Calu3 (cell line): ENCODE measurements around the gene CEP68. TPM values are rescaled to one million over a fixed set of nuclear protein-coding genes. Genes with fewer than 3 reads are reported as not detected.

Experiments used
- BruUV-seq: library from RNA; stranded (reverse); fragments of 400-500 nt; replicated peaks from 2 replicates; lab custom pipeline; 2021; lab: Mats Ljungman, UMichigan
- CTCF ChIA-PET: fragments of 300-600 bp; sonication (Branson Sonifier 250); formaldehyde crosslinking; loops from one replicate; lab custom pipeline; 2022; ENCODE audit warnings: antibody characterized with exemption; lab: Charles Lee
- DNase-seq: peaks from one replicate; pipeline ENCODE4 v3.0.0; 2022
- H3K27ac Mint-ChIP-seq: one replicate; pipeline ENCODE4 v1.8.0; 2022; ENCODE audit warnings: mixed read lengths; ENCODE audit not compliant: unreplicated experiment
- H3K27me3 Mint-ChIP-seq: one replicate; pipeline ENCODE4 v1.8.0; 2022; ENCODE audit warnings: mixed read lengths; ENCODE audit not compliant: unreplicated experiment
- H3K36me3 Mint-ChIP-seq: one replicate; pipeline ENCODE4 v1.8.0; 2022; ENCODE audit warnings: mild to moderate bottlenecking, moderate library complexity, mixed read lengths; ENCODE audit not compliant: insufficient read depth, unreplicated experiment
- H3K4me1 Mint-ChIP-seq: one replicate; pipeline ENCODE4 v1.8.0; 2022; ENCODE audit warnings: mild to moderate bottlenecking, low read depth, mixed read lengths; ENCODE audit not compliant: unreplicated experiment
- H3K4me3 Mint-ChIP-seq: one replicate; pipeline ENCODE4 v1.8.0; 2022; ENCODE audit warnings: mild to moderate bottlenecking, low read depth, moderate library complexity, mixed read lengths; ENCODE audit not compliant: unreplicated experiment
- H3K9me3 Mint-ChIP-seq: one replicate; pipeline ENCODE4 v1.8.0; 2022; ENCODE audit warnings: low read depth, mixed read lengths; ENCODE audit not compliant: unreplicated experiment
- CTCF ChIP-seq: fragments of 200-600 bp; IDR thresholded peaks from one replicate; pipeline ENCODE4 v1.8.0; 2022; ENCODE audit warnings: antibody characterized with exemption; ENCODE audit not compliant: unreplicated experiment
- intact Hi-C: fragments of 100-400 bp; cut with micrococcal nuclease; formaldehyde crosslinking; loops from one replicate; pipeline ENCODE4 v1.10.0; 2022; ENCODE audit not compliant: unreplicated experiment
- total RNA-seq: library from RNA; stranded (reverse); gene quantifications from 2 replicates; pipeline ENCODE4 v1.2.3, GENCODE V29; 2022

Gene CEP68
- total RNA-seq, 1 experiment from 2014 or later, result 9.6 TPM

- BruUV-seq, result no TSS peak
- Mint-ChIP-seq H3K4me3 (no peak overlapping the region), H3K27me3 (no peaks in the 10 kb centered on the region), H3K27ac (no peak overlapping the region), H3K4me1 (no peaks in the 10 kb centered on the region), H3K36me3 (no peaks in the 10 kb centered on the region), H3K9me3 (no peaks in the 10 kb centered on the region)
- intact Hi-C loops, result no loop called here
- TF ChIP-seq CTCF, result no peak
- DNase-seq, result no peak
- CTCF ChIA-PET, result no interaction called here
These were observed 39.4 kb upstream of the CEP68 start for GRCh38 chr2:65016789-65017188.

DNA sequence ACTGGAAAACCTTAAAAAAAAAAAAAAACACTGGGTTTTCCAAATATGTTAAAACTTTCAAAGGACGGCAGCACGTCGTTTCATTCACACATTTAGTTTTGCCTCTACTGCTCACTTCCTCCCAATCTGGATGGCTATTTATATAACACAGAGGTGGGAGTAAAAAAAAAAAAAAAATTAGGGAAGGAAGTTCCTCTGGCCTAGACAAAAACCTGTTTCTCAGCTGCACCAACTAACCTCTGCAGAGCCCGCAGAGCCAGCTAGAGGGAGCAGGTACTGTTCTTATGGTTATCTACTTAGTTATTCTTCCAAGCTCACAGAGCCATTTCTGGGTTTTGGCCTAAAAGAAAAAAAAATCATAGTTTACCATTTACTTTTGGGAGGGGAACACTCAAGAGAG, 38.9 kb upstream of the CEP68 start:
- intact Hi-C loops, result no loop called here
- CTCF ChIA-PET, result no interaction called here
- DNase-seq, result no peak
- no TSS peak for BruUV-seq
- no peaks in the 10 kb centered on the region for H3K9me3 Mint-ChIP-seq
- no peak overlapping the region for H3K4me3 Mint-ChIP-seq
- H3K36me3 Mint-ChIP-seq, result no peaks in the 10 kb centered on the region
- no peaks in the 10 kb centered on the region for H3K4me1 Mint-ChIP-seq
- H3K27ac Mint-ChIP-seq, result no peak overlapping the region
- H3K27me3 Mint-ChIP-seq, result no peaks in the 10 kb centered on the region
- TF ChIP-seq CTCF, result no peak

DNA sequence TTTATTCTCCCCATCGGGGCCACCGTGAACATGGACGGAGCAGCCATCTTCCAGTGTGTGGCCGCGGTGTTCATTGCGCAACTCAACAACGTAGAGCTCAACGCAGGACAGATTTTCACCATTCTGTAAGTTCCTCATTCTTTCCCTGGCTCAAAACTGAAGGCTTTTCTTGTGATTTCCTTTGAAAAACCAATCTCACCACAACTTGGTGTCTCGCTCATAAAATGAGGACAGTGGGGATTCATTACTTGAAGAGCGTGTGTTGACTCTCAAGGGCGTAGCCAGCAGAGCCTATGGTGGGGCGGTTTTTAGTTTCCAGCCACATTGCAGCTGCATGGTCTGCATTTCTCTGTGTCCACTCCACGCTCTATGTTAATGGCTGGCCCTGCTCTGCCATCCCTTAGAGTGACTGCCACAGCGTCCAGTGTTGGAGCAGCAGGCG, 38.1 kb upstream of the CEP68 start:
- Mint-ChIP-seq H3K27ac (no peak overlapping the region), H3K4me3 (no peak overlapping the region), H3K9me3 (no peaks in the 10 kb centered on the region), H3K36me3 (no peaks in the 10 kb centered on the region), H3K27me3 (no peaks in the 10 kb centered on the region), H3K4me1 (no peaks in the 10 kb centered on the region)
- no peak for DNase-seq
- TF ChIP-seq CTCF, result no peak
- BruUV-seq, result no TSS peak
- CTCF ChIA-PET, result no interaction called here
- intact Hi-C loops, result no loop called here

- H3K4me1 Mint-ChIP-seq, result no peaks in the 10 kb centered on the region
- no peak overlapping the region for H3K27ac Mint-ChIP-seq
- CTCF ChIA-PET, result no interaction called here
- no peak for TF ChIP-seq CTCF
- no TSS peak for BruUV-seq
- DNase-seq, result no peak
- H3K27me3 Mint-ChIP-seq, result no peaks in the 10 kb centered on the region
- intact Hi-C loops, result no loop called here
- H3K4me3 Mint-ChIP-seq, result no peak overlapping the region
- no peaks in the 10 kb centered on the region for H3K9me3 Mint-ChIP-seq
- no peaks in the 10 kb centered on the region for H3K36me3 Mint-ChIP-seq
These were observed 37.2 kb upstream of the CEP68 start for GRCh38 chr2:65019010-65019409.
